CD14-positive monocyte (primary cell): ENCODE results near the gene TCP11L1. TPM values are rescaled to one million over a fixed set of nuclear protein-coding genes. Genes with fewer than 3 reads are reported as not detected.

Source experiments
- DNase-seq, 3 donors: peaks; one replicate each; pipeline ENCODE4 v3.0.0-alpha.2; 2011 to 2022
- H2AFZ ChIP-seq: 2 replicates; pipeline ENCODE4 v1.6.0; 2012; ENCODE audit warnings: mild to moderate bottlenecking, low read depth, low read length, inconsistent platforms; ENCODE audit not compliant: insufficient read depth, poor library complexity, severe bottlenecking
- H3K27ac ChIP-seq, 2 donors: 1 replicate in 1 of 2; 2 replicates in 1 of 2; pipeline ENCODE4 v1.5.1; 2012 to 2013; ENCODE audit warnings: low read length in 2 of 2, control low read depth in 1 of 2, inconsistent platforms in 1 of 2, low read depth in 1 of 2, mild to moderate bottlenecking in 1 of 2
- H3K27me3 ChIP-seq, 2 donors: one replicate each; pipeline versions ENCODE4 v1.6.0 to v1.6.1; 2011 to 2013; ENCODE audit warnings: low read length in 2 of 2; ENCODE audit not compliant: control insufficient read depth in 2 of 2, insufficient read depth in 2 of 2
- H3K36me3 ChIP-seq, 2 donors: replicated peaks in 1 of 2; 1 replicate in 1 of 2; 2 replicates in 1 of 2; pipeline versions ENCODE4 v1.5.1 to v1.6.1; 2012 to 2013; ENCODE audit warnings: low read length in 2 of 2, control low read depth in 1 of 2, inconsistent platforms in 1 of 2, mild to moderate bottlenecking in 1 of 2; ENCODE audit not compliant: insufficient read depth in 2 of 2, control insufficient read depth in 1 of 2
- H3K4me1 ChIP-seq, 2 donors: 1 replicate in 1 of 2; 2 replicates in 1 of 2; pipeline versions ENCODE4 v1.5.1 to v1.6.1; 2012 to 2013; ENCODE audit warnings: low read length in 2 of 2, control low read depth in 1 of 2, inconsistent platforms in 1 of 2, mild to moderate bottlenecking in 1 of 2, moderate library complexity in 1 of 2; ENCODE audit not compliant: insufficient read depth in 2 of 2, control insufficient read depth in 1 of 2
- H3K4me2 ChIP-seq: replicated peaks from 2 replicates; pipeline ENCODE3; 2012; ENCODE audit warnings: low read length, moderate library complexity, mild to moderate bottlenecking; ENCODE audit not compliant: poor library complexity, severe bottlenecking; ENCODE audit errors: extremely low read depth
- H3K4me3 ChIP-seq, 3 experiments: fragments of 200-600 bp in 1 of 3; sonication (generic) in 1 of 3; replicated peaks in 1 of 3; 1 replicate in 2 of 3; 2 replicates in 1 of 3; pipeline ENCODE4 v1.5.1; 2011 to 2013; ENCODE audit warnings: low read length in 3 of 3, mild to moderate bottlenecking in 3 of 3, control low read depth in 2 of 3, low read depth in 2 of 3, inconsistent platforms in 1 of 3, moderate library complexity in 1 of 3
- H3K79me2 ChIP-seq: 2 replicates; pipeline ENCODE4 v1.6.0; 2012; ENCODE audit warnings: mild to moderate bottlenecking, control low read depth, inconsistent platforms, low read length, moderate library complexity; ENCODE audit not compliant: insufficient read depth
- H3K9ac ChIP-seq: 2 replicates; pipeline ENCODE4 v1.6.0; 2017; ENCODE audit warnings: low read length, mild to moderate bottlenecking; ENCODE audit not compliant: insufficient read depth, poor library complexity, severe bottlenecking
- H3K9me3 ChIP-seq, 2 donors: replicated peaks in 1 of 2; 1 replicate in 1 of 2; 2 replicates in 1 of 2; pipeline versions ENCODE4 v1.5.1 to v1.6.1; 2012 to 2013; ENCODE audit warnings: low read length in 2 of 2, control low read depth in 1 of 2; ENCODE audit not compliant: control insufficient read depth in 1 of 2, insufficient read depth in 1 of 2
- H4K20me1 ChIP-seq: 2 replicates; pipeline ENCODE4 v1.6.0; 2012; ENCODE audit warnings: mild to moderate bottlenecking, low read length, control low read depth, moderate library complexity; ENCODE audit not compliant: insufficient read depth
- H3K27ac Mint-ChIP-seq, 7 donors: one replicate each; pipeline ENCODE4 v1.8.0; 2020; ENCODE audit warnings: mild to moderate bottlenecking in 7 of 7, mixed read lengths in 7 of 7, moderate library complexity in 6 of 7, inconsistent platforms in 2 of 7
- H3K27me3 Mint-ChIP-seq, 3 donors: one replicate each; pipeline ENCODE4 v1.8.0; 2021 to 2022; ENCODE audit warnings: low read depth in 3 of 3, mild to moderate bottlenecking in 3 of 3, mixed read lengths in 3 of 3, moderate library complexity in 3 of 3, inconsistent platforms in 1 of 3
- H3K36me3 Mint-ChIP-seq, 2 donors: one replicate each; pipeline ENCODE4 v1.8.0; 2020; ENCODE audit warnings: mixed read lengths in 2 of 2, inconsistent platforms in 1 of 2, mild to moderate bottlenecking in 1 of 2
- H3K4me1 Mint-ChIP-seq: one replicate; pipeline ENCODE4 v1.8.0; 2020; ENCODE audit warnings: mild to moderate bottlenecking, mixed read lengths
- H3K4me3 Mint-ChIP-seq, 2 donors: one replicate each; pipeline ENCODE4 v1.8.0; 2020; ENCODE audit warnings: mild to moderate bottlenecking in 2 of 2, mixed read lengths in 2 of 2, moderate library complexity in 1 of 2
- H3K9me3 Mint-ChIP-seq, 7 donors: one replicate each; pipeline ENCODE4 v1.8.0; 2020 to 2022; ENCODE audit warnings: mixed read lengths in 7 of 7, mild to moderate bottlenecking in 6 of 7, moderate library complexity in 6 of 7, inconsistent platforms in 2 of 7
- WGBS: methylation state at CpG from one replicate; pipeline ENCODE4 v1.1.5; 2013; ENCODE audit warnings: missing lambda C conversion rate; ENCODE audit not compliant: insufficient coverage; 5-methylcytosine and 5-hydroxymethylcytosine counted together
- intact Hi-C, 2 donors: fragments of 100-400 bp; cut with micrococcal nuclease; formaldehyde crosslinking; loops; one replicate each; pipeline versions ENCODE4 v1.15.0 to v1.15.1; 2023
- polyA plus RNA-seq, 3 donors: library from polyadenylated mRNA; depleted of rRNA in 1 of 3; unstranded in 2 of 3; stranded (reverse) in 1 of 3; fragments of 300-500 nt in 2 of 3; fragments of >200 nt in 1 of 3; fragmentation: Illumina TruSeq in 2 of 3; gene quantifications; 1 replicate in 2 of 3; 2 replicates in 1 of 3; pipeline ENCODE4 v1.2.3, GENCODE V29; 2012 to 2021
- TF ChIP-seq, protein P1 (sequence below): fragments of 200-600 bp; IDR thresholded peaks from one replicate; pipeline ENCODE4 v1.8.0; 2022; ENCODE audit warnings: antibody characterized with exemption, mild to moderate bottlenecking

TCP11L1 gene
- polyA plus RNA-seq, 3 donors = 5.1 to 11.2 (median 7.0) TPM

DNA sequence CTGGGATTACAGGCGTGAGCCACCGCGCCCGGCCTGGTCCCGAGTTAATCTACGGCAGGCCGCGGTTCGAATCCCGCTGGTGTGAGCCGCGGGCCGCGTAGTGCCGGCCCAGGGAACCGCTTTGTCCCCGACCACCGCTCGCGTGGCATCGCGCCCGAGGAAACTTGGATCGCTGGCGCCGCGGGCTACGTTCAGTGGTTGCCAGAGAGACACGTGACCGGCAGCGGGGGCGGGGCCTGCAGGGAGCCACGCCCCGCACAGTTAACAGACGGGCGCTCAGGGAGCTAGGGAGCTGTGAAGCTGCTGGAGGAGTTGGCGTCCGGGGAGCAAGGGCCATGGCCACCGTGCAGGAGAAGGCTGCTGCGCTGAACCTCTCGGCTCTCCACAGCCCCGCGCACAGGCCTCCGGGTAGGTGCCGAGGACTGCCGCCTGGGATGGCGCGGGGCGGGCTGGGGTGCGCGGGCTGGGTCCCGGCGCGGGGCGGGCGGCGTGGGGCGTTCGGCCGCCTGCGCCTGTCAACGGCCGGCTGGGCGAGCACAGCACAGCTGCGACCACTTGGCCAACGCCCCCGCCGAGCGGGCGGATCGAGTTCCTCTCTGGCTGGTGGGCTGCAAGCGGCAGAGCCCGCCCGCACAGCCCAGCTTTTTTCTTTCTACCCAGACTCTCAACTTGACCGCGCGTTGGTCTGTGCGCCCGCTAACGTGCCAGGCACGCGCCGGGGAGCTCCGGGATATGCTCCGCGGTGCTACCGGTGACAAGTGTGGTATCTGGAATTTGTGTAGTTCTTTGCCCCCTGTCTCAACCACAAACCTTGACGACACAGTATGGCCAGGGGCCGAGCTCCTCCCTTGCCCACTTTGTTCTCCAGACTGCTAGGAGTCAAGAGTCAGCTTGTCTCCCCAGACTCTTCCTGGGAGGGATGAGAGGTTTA is 23.5 kb upstream of the TCP11L1 start, which contains the start of gene DEPDC7:
TSS of gene DEPDC7 (plus strand) at position 258 of the 931 bp plus-strand sequence. CDS start at position 336, 78 bp downstream.
- H3K36me3 Mint-ChIP-seq = no peaks in the 10 kb centered on the region
- Histone ChIP-seq H3K9ac (peak within 1 kb of the TSS; percentile 58), H3K4me1 (peaks cover 24 to 42% of the 10 kb centered on the region in 2 donors), H3K4me2 (peak within 1 kb of the TSS; percentile 90), H3K27ac (no peak within 1 kb of the TSS), H4K20me1 (no peaks in the 10 kb centered on the region), H2AFZ (peak within 1 kb of the TSS; percentile 91), H3K9me3 (no peaks in the 10 kb centered on the region), H3K36me3 (no peaks in the 10 kb centered on the region), H3K4me3 (peak within 1 kb of the TSS; percentile 47 to 78 (median 57)), H3K79me2 (no peaks in the 10 kb centered on the region), H3K27me3 (peaks cover 3 to 13% of the 10 kb centered on the region in 2 donors)
- H3K4me3 Mint-ChIP-seq = peak within 1 kb of the TSS; percentile 87 to 92
- H3K27ac Mint-ChIP-seq = peak within 1 kb of the TSS in 2 of 7 donors; percentile 30 to 61
- intact Hi-C loops = loop anchor here in 1 of 2 donors (2.0 to 5.0 kb wide), 2 partner anchors 23 to 46 kb away; partner anchors contain the start of gene TCP11L1
- WGBS = 8% methylated on average over 72 of the region's 89 CpGs
- H3K4me1 Mint-ChIP-seq = peaks cover 29% of the 10 kb centered on the region
- TF ChIP-seq, protein P1, sequence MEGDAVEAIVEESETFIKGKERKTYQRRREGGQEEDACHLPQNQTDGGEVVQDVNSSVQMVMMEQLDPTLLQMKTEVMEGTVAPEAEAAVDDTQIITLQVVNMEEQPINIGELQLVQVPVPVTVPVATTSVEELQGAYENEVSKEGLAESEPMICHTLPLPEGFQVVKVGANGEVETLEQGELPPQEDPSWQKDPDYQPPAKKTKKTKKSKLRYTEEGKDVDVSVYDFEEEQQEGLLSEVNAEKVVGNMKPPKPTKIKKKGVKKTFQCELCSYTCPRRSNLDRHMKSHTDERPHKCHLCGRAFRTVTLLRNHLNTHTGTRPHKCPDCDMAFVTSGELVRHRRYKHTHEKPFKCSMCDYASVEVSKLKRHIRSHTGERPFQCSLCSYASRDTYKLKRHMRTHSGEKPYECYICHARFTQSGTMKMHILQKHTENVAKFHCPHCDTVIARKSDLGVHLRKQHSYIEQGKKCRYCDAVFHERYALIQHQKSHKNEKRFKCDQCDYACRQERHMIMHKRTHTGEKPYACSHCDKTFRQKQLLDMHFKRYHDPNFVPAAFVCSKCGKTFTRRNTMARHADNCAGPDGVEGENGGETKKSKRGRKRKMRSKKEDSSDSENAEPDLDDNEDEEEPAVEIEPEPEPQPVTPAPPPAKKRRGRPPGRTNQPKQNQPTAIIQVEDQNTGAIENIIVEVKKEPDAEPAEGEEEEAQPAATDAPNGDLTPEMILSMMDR = no peak
- H3K9me3 Mint-ChIP-seq = peaks cover 0 to 3% (median 0%) of the 10 kb centered on the region in 7 donors
- peaks cover 5 to 13% (median 13%) of the 10 kb centered on the region in 3 donors for H3K27me3 Mint-ChIP-seq
- DNase-seq = peak; percentile 78 to 86 (median 79)

DNA sequence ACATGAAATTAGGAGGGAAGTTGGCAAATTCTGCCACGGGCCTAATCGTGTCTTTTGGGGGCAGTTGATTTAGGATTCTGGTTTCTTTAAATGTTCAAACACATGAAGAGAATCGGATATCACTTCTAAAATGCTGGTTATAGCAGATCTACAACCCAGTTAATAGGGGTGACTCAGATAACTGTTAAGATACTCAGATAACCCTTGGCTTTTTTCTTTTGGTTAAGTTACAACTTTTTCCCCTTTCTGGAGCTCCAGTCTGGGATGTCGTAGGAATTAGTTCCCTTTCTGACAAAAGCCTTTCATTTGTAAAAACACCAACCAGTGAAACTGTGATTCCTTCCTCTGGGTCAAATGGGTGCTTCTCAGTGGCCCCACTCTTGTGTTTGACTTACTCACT is 22.7 kb upstream of the TCP11L1 start:
- intact Hi-C loops = loop anchor here in 1 of 2 donors (2.0 to 5.0 kb wide), 2 partner anchors 22 to 46 kb away; partner anchors contain the start of gene TCP11L1
- no peaks in the 10 kb centered on the region for H3K79me2 ChIP-seq
- no peaks in the 10 kb centered on the region for H3K36me3 ChIP-seq
- WGBS = 19% methylated on average over 4 of the region's 4 CpGs
- peaks cover 5 to 13% (median 13%) of the 10 kb centered on the region in 3 donors for H3K27me3 Mint-ChIP-seq
- H3K9me3 Mint-ChIP-seq = peaks cover 0 to 3% (median 0%) of the 10 kb centered on the region in 7 donors
- H4K20me1 ChIP-seq = no peaks in the 10 kb centered on the region
- H3K4me3 Mint-ChIP-seq = peak overlapping the region; percentile 87 to 90
- peak overlapping the region; percentile 91 for H2AFZ ChIP-seq
- H3K27me3 ChIP-seq = peaks cover 3 to 13% of the 10 kb centered on the region in 2 donors
- TF ChIP-seq, protein P1 = no peak
- no peak overlapping the region for H3K27ac Mint-ChIP-seq
- H3K9me3 ChIP-seq = no peaks in the 10 kb centered on the region
- peaks cover 23% of the 10 kb centered on the region for H3K4me1 Mint-ChIP-seq
- H3K36me3 Mint-ChIP-seq = no peaks in the 10 kb centered on the region
- peak overlapping the region; percentile 90 for H3K4me2 ChIP-seq
- H3K4me3 ChIP-seq = peak overlapping the region in 2 of 3 experiments; percentile 47 to 78
- peaks cover 20 to 35% of the 10 kb centered on the region in 2 donors for H3K4me1 ChIP-seq
- peak in 1 of 3 donors; percentile 12 for DNase-seq
- H3K9ac ChIP-seq = no peak overlapping the region
- H3K27ac ChIP-seq = no peak overlapping the region
